Mucosa of descending colon (tissue), 3 donors: ENCODE results near the gene CSNK2B. TPM values are rescaled to one million over a fixed set of nuclear protein-coding genes. Genes with fewer than 3 reads are reported as not detected.

ENCODE experiments used
- ATAC-seq: fragments of 200-7000 bp; cut with Tn5 transposase; one replicate; pipeline ENCODE4 v1.9.1; 2020; ENCODE audit warnings: mild to moderate bottlenecking, moderate library complexity
- DNase-seq, 3 donors: peaks; one replicate each; pipeline ENCODE4 v3.0.0-alpha.2; 2020
- H3K36me3 ChIP-seq: fragments of 200-600 bp; one replicate; pipeline ENCODE4 v1.8.0; 2021; ENCODE audit warnings: low read depth, mild to moderate bottlenecking
- H3K4me1 ChIP-seq: fragments of 200-600 bp; one replicate; pipeline ENCODE4 v1.8.0; 2021; ENCODE audit warnings: low read depth, mild to moderate bottlenecking
- H3K4me3 ChIP-seq: fragments of 200-600 bp; one replicate; pipeline ENCODE4 v1.8.0; 2021; ENCODE audit warnings: mild to moderate bottlenecking
- H3K9me3 ChIP-seq: fragments of 200-600 bp; one replicate; pipeline ENCODE4 v1.8.0; 2021; ENCODE audit warnings: mild to moderate bottlenecking
- CTCF ChIP-seq: fragments of 200-600 bp; IDR thresholded peaks from one replicate; pipeline ENCODE4 v1.8.0; 2022; ENCODE audit warnings: antibody characterized with exemption, mild to moderate bottlenecking
- intact Hi-C, 2 donors: fragments of 100-400 bp; cut with DNase I in 1 of 2; cut with micrococcal nuclease in 1 of 2; formaldehyde crosslinking; loops; one replicate each; pipeline versions ENCODE4 v1.11.0 to v1.11.1; 2022; cut with DNase I, micrococcal nuclease
- total RNA-seq, 3 donors: library from RNA; stranded (reverse); fragmentation: NEBNext Ultra II Directional in 2 of 3; extraction: Animal tissue kit (Norgen Biotek cat#: 25700) in 2 of 3; gene quantifications; one replicate each; pipeline versions ENCODE4 v1.2.1 to v1.2.4, GENCODE V29; 2021 to 2023
- donor health status: DM: no; HTN: no; CAD: no; lungs with moderate emphysema.
- donor health status: DM: no; HTN: no; CAD: no.
- donor health status: DM: no; HTN: yes; CAD: no.

Gene CSNK2B
- total RNA-seq, 3 donors from 2014 or later: 125 to 147 (median 134) TPM

GRCh38 chr6:31690231-31691077 lies 24.6 kb downstream of the CSNK2B start:
- H3K4me3 ChIP-seq: no peak overlapping the region
- no peaks in the 10 kb centered on the region for H3K4me1 ChIP-seq
- no peak for TF ChIP-seq CTCF
- H3K36me3 ChIP-seq: peaks cover 13% of the 10 kb centered on the region
- DNase-seq (peak in 1 of 3 donors; percentile 31), ATAC-seq (peak; percentile 91)
- H3K9me3 ChIP-seq: no peaks in the 10 kb centered on the region
- intact Hi-C loops: no loop called here

- ATAC-seq: no peak
These were observed 25.2 kb downstream of the CSNK2B start for GRCh38 chr6:31691078-31691463.

GRCh38 chr6:31691564-31692108 lies 25.8 kb downstream of the CSNK2B start:
- no peak for DNase-seq
- H3K9me3 ChIP-seq: no peaks in the 10 kb centered on the region
- TF ChIP-seq CTCF: no peak
- no peak for ATAC-seq
- H3K4me1 ChIP-seq: no peaks in the 10 kb centered on the region
- peaks cover 11% of the 10 kb centered on the region for H3K36me3 ChIP-seq
- no peak overlapping the region for H3K4me3 ChIP-seq
- intact Hi-C loops: no loop called here

More at GRCh38 chr6:31691078-31691463, 25.2 kb downstream of the CSNK2B start:
- no peaks in the 10 kb centered on the region for H3K9me3 ChIP-seq
- no peak for TF ChIP-seq CTCF
- peaks cover 13% of the 10 kb centered on the region for H3K36me3 ChIP-seq
- intact Hi-C loops: no loop called here
- H3K4me1 ChIP-seq: no peaks in the 10 kb centered on the region
- DNase-seq: no peak
- H3K4me3 ChIP-seq: no peak overlapping the region

GRCh38 chr6:31692353-31692752 lies 26.5 kb downstream of the CSNK2B start:
- Histone ChIP-seq H3K9me3 (no peaks in the 10 kb centered on the region), H3K36me3 (peaks cover 7% of the 10 kb centered on the region), H3K4me1 (no peaks in the 10 kb centered on the region), H3K4me3 (no peak overlapping the region)
- intact Hi-C loops: no loop called here
- ATAC-seq: no peak
- DNase-seq: no peak
- no peak for TF ChIP-seq CTCF

- H3K4me1 ChIP-seq: no peaks in the 10 kb centered on the region
- peaks cover 6% of the 10 kb centered on the region for H3K36me3 ChIP-seq
- H3K4me3 ChIP-seq: no peak overlapping the region
- intact Hi-C loops: no loop called here
- no peak for TF ChIP-seq CTCF
- DNase-seq (no peak), ATAC-seq (no peak)
- H3K9me3 ChIP-seq: no peaks in the 10 kb centered on the region
These were observed 27.0 kb downstream of the CSNK2B start for GRCh38 chr6:31692886-31693285.
